Skin of body (tissue), 2 donors: Measurements from ENCODE around the gene PELI2. TPM values are rescaled to one million over a fixed set of nuclear protein-coding genes. Genes with fewer than 3 reads are reported as not detected.

Experiments used
- DNase-seq: peaks from one replicate; lab custom pipeline; 2025; lab: John Stamatoyannopoulos, UW
- total RNA-seq: library from RNA; depleted of rRNA; stranded (reverse); fragments of >200 nt; gene quantifications from one replicate; pipeline ENCODE4 v1.2.3, GENCODE V29; 2014

The PELI2 gene
- total RNA-seq, 1 donor from 2014 or later = 22.5 TPM

DNA sequence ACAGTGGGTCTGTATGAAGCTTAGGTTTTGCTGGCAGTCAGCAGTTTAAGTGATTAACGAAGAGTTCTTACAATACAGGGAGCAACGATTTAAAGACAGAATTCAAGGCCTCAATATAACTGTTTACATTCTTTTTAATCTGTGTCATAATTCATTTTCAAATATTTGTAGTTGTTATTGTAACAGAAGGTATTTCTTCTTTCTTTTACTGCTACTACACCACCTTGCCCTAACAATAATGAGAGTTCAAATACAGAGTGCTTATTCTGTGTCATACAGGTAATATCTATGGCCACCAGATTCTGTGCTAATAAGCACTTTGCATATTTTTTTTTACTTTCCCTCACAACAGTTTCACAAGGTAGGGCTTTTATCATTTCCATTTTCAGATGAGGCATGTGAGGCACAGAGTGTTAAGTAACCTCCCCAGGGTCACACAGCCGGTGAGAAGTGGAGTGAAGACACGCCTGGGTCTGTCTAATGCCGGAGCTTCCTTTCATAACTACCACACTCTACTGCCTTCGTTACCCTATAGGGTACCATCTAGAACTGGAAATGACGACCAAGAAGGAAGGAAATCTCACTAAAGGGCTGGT lies 81.9 kb downstream of the PELI2 start:
- DNase-seq = no peak

- no peak for DNase-seq
Measured at GRCh38 chr14:56202256-56202655, 84.0 kb downstream of the PELI2 start.

- DNase-seq = no peak
Measured at GRCh38 chr14:56205881-56206280, 87.7 kb downstream of the PELI2 start.

DNA sequence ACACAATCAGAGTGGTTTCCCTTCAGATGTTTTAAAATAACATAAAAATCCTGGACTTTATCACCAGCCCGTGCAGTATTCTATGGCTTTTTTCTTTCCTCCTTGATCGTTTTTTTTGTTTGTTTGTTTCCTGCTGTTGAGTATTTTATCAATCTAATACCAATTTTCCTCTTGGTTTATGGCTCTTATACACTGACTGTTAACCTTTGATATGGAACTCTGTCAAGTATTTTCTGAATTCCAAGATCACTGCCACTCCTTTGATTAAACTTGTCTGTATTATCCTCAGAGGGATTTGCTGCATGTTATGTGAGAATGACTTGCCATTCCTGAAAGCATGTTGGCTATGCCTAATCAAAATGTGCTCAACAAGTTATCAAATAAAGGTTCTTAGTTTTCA lies 88.4 kb downstream of the PELI2 start:
- no peak for DNase-seq

- DNase-seq = no peak
Measured at GRCh38 chr14:56207626-56208292, 89.5 kb downstream of the PELI2 start.

DNA sequence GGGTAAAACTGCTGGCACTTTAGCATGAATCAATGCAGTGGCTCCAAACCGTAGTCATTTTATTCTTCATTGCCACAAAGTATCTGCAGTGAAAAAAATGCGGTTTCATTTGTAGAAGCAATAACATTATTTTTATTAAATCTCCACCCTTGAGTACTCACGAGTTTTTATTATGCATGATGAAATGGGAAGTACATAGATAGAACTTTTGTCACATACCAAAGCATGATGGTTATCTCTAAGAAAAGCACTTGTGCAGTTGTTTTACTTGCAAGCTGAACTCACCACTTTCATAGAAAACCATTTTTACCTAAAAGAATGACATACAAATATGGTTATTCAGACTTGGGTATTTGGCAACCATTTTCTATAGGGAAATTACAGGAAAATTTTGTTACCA lies 90.3 kb downstream of the PELI2 start:
- no peak for DNase-seq

DNA sequence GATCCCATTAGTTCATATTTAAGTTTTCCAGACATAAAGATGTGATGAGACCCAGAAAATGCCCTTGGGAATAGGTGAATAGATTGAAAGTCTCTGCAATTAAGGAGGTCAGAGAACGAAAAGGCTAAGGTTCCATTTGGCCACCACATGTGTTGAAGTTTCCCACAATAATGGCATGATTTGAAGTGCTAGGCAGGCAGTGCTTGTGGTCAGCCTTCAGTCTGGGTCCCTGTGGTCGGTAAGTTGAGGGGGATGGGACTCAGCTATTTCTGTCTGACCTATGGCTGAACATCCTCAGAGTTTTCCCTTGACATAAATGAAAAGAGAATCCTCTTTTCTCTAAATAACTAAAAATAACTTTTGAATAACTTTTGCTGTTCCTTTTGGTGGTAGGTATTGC lies 92.4 kb downstream of the PELI2 start:
- no peak for DNase-seq

- DNase-seq = no peak
Measured at GRCh38 chr14:56211084-56211483, 92.9 kb downstream of the PELI2 start.

- DNase-seq = no peak
Measured at GRCh38 chr14:56211844-56212243, 93.6 kb downstream of the PELI2 start.

DNA sequence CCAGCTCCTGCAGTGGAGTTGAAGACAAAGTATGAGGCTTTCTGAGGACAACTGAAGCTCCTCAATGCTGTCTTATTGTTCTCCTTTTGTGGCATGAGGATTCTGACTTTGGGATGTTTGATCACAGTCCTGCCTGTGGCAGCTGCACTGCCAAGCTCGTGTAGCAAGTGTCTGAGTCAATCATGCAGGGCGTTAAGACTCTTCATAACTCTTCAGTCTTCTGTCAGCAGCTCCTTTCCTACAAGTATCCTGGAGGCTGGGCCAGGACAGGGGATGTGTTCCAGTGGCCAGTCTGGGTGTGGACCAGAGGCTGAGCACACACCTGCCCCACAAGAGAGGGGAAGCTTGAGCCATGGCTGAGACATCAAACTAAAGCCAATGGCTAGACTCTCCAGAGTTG lies 94.3 kb downstream of the PELI2 start:
- no peak for DNase-seq

- no peak for DNase-seq
Measured at GRCh38 chr14:56213306-56213705, 95.1 kb downstream of the PELI2 start.

DNA sequence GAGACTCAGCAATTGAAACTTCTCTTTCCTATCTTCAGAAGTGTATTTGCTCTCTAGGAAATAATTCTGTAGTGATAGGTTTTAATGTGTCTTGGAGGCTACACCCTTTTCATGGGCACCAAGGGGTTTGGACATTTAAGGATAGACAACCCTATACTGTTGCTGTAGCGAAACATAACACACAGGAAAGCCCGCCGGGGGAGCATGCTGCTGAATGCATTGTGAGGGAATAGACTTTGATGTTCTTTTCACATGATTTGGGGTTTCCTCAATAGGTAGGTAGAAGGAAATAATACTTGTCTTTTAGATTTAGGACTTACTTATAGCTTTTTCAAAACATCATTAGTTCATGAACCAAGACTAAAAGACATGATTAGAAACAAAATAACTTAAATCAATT lies 97.0 kb downstream of the PELI2 start:
- DNase-seq = no peak

DNA sequence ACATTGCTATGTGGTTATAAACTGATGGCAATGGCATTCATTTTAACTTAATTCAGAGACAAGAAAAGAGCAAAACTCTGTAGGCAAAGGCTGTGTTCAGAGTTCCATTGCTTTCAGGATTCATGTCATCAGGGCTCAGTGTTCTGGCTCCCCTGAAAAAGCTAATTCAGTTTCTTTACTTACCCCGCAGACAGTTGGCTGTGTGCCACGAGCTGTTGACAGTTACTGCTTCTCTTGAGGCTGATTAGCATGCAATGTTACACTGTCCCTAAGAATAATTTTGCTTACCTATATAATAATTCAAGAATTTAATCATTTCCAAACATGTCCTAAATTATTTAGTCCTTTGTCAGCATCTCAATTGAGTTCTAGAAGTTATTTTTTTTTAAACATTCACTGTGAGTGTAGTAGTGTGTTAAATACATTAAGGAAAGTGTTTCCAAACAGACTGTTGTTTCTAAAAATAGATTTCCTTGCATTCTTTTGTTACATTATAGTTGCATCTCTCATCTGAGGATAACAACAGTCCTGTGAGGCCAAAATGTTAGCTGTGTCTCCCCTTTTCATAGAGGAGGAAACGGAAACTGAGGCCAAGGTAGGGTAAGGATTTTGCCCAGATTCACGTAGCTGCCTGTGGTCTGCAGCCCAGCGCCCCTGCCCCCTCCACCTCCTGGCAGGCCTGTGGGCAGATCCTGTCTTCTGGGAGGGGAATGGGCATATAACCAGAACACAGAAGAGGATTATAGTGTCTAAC lies 98.6 kb downstream of the PELI2 start:
- peak; percentile 79 for DNase-seq

DNA sequence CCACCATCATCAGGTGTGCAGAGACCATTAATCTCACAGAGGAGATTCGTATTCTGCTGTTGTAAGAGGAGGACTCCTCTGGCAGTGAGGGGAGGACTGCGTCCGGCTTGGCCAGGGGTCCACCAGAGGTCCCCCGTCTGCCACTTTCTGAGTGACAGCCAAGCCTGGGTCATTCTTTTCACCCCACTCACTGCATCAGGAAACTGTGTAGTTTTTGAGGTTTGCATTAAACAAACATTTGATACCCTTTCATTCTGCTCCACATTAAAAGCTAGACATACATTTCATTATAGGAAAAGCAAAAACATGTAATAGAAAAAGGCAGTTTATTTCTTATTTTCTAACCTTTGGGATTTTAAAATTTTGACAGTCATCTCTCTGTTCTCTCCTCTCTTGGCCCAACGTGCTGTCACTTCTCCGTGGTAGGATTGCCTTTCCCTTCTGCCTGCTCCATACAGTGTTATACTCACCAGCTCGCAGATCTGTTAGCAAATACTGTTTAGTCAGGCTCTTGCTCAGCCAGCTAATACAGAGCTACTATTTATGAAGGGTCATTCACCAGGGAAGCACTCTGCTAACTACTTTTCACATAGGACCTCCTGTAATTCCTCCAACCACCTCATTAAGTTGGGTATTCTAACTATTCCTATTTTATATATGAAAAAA lies 99.3 kb downstream of the PELI2 start:
- no peak for DNase-seq

- no peak for DNase-seq
Measured at GRCh38 chr14:56219666-56220413, 101.6 kb downstream of the PELI2 start.

GRCh38 chr14:56221382-56222128 lies 103.3 kb downstream of the PELI2 start:
- DNase-seq = peak; percentile 24

DNA sequence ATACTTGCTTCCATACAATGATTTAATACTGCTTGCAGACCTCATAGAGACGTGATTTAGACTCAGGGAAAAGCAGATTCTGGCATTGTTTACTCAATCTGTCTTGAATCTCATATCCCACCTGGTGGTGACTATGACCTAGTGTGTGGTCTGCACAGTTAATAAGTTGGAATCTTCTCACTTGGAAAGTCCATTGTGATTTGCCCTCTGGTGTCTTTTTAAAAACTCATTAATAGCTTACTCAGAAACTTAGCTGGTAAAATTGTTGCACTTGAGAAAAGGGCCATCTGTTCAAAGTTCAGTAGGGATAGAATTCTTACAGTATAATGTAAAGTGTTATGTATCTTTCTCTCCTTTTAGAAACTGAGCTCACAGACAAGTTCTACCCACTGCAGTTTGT lies 106.0 kb downstream of the PELI2 start:
- no peak for DNase-seq

GRCh38 chr14:56224691-56225681 lies 106.8 kb downstream of the PELI2 start:
- no peak for DNase-seq

GRCh38 chr14:56235388-56235787 lies 117.2 kb downstream of the PELI2 start:
- no peak for DNase-seq

DNA sequence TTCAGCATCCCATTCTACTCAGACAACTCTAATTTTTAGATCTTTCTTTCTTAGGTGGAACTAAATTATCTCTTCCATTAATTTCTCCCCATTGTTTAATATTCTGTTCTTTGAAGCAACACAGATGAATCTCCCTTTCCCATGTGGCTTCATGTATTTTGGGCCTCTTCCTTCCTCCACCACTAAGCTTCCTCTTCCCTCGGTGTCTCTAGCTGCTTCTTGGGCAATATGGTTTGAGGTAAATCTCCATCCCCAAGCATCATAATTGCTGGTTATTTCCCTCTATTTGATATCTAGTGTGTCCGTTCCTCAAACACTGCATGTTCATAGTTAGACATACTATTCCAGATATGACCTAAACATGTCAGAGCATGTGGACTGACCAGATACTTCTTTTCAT lies 119.2 kb downstream of the PELI2 start:
- DNase-seq = no peak
